ENCODE data around the gene SNX33. TPM values are rescaled to one million over a fixed set of nuclear protein-coding genes. Genes with fewer than 3 reads are reported as not detected.

The SNX33 gene
- total and polyA plus RNA-seq, 2 experiments from 2014 or later, result 13.1 to 22.9 TPM

GRCh38 chr15:75649848-75650247 is 2.1 kb downstream of the SNX33 start:
- no peaks in the 10 kb centered on the region for H3K36me3 ChIP-seq (ENCODE audit: low read depth)
- no peaks in the 10 kb centered on the region for H3K9me2 ChIP-seq (ENCODE audit: insufficient read depth)
- peaks cover 87% of the 10 kb centered on the region for H3K79me2 ChIP-seq (ENCODE audit: insufficient read depth)
- H3F3A ChIP-seq (ENCODE audit: insufficient read depth), result peaks cover 16% of the 10 kb centered on the region; the same call in 1 of the 2 replicates
- in situ Hi-C loops (cut with MboI), result no loop called here
- peak overlapping the region; percentile 89 for H3K4me2 ChIP-seq (ENCODE audit: unreplicated experiment)
- WGBS, 2 experiments (ENCODE audit: low coverage in 1 of 2, low lambda C conversion rate in 2 of 2, missing lambda C conversion rate in 2 of 2), result 63 to 69% methylated on average over 18 of the region's 18 CpGs
- no peak for TF ChIP-seq EZH2phosphoT487 (IDR thresholded peaks at IDR 0.05; ENCODE audit: insufficient read depth, low read depth)
- no peak for TF ChIP-seq EZH2 (IDR thresholded peaks at IDR 0.05; ENCODE audit: insufficient read depth, poor library complexity, severe bottlenecking)
- H3K4me1 ChIP-seq (ENCODE audit: insufficient read depth), result peaks cover 57% of the 10 kb centered on the region
- no peak overlapping the region for H2AFZ ChIP-seq
- H3K9ac ChIP-seq, result peak overlapping the region; percentile 96
- H3K27me3 ChIP-seq (replicated peaks; ENCODE audit: insufficient read depth), result no peaks in the 10 kb centered on the region
- H3K9me3 ChIP-seq (ENCODE audit: low read depth), result no peaks in the 10 kb centered on the region
- H4K20me1 ChIP-seq (ENCODE audit: insufficient read depth), result no peaks in the 10 kb centered on the region; the same call in 1 of the 2 replicates
- DNase-seq, result no peak
- H3K4me3 ChIP-seq, result peak overlapping the region; percentile 85
- 0 out of 2 replicates have a peak overlapping the region, but pooled peaks have one; percentile 32 for H3K27ac ChIP-seq

- Histone ChIP-seq H3K9ac (peak overlapping the region; percentile 96), H3K27me3 (replicated peaks; ENCODE audit: insufficient read depth) (no peaks in the 10 kb centered on the region), H3K36me3 (ENCODE audit: low read depth) (no peaks in the 10 kb centered on the region), H3K27ac (peak overlapping the region; percentile 32), H3F3A (ENCODE audit: insufficient read depth) (peaks cover 13% of the 10 kb centered on the region; the same call in 1 of the 2 replicates), H3K9me3 (ENCODE audit: low read depth) (no peaks in the 10 kb centered on the region), H2AFZ (no peak overlapping the region), H3K4me1 (ENCODE audit: insufficient read depth) (peaks cover 56% of the 10 kb centered on the region), H3K9me2 (ENCODE audit: insufficient read depth) (no peaks in the 10 kb centered on the region), H3K4me2 (ENCODE audit: unreplicated experiment) (peak overlapping the region; percentile 89), H3K4me3 (peak overlapping the region; percentile 85), H3K79me2 (ENCODE audit: insufficient read depth) (peaks cover 89% of the 10 kb centered on the region), H4K20me1 (ENCODE audit: insufficient read depth) (no peaks in the 10 kb centered on the region; the same call in 1 of the 2 replicates)
- TF ChIP-seq EZH2 (IDR thresholded peaks at IDR 0.05; ENCODE audit: insufficient read depth, poor library complexity, severe bottlenecking), result no peak
- no peak for TF ChIP-seq EZH2phosphoT487 (IDR thresholded peaks at IDR 0.05; ENCODE audit: insufficient read depth, low read depth)
- in situ Hi-C loops (cut with MboI), result no loop called here
- peak; percentile 57 for DNase-seq
- 2 to 7% methylated on average over 9 of the region's 9 CpGs for WGBS, 2 experiments (ENCODE audit: low coverage in 1 of 2, low lambda C conversion rate in 2 of 2, missing lambda C conversion rate in 2 of 2)
These were observed 3.4 kb downstream of the SNX33 start for GRCh38 chr15:75650908-75651809.

GRCh38 chr15:75651810-75652543 is 4.3 kb downstream of the SNX33 start:
- H3K9me2 ChIP-seq (ENCODE audit: insufficient read depth), result no peaks in the 10 kb centered on the region
- in situ Hi-C loops (cut with MboI), result no loop called here
- H3F3A ChIP-seq (ENCODE audit: insufficient read depth), result peaks cover 10% of the 10 kb centered on the region; the same call in 1 of the 2 replicates
- H2AFZ ChIP-seq, result no peak overlapping the region
- H3K4me3 ChIP-seq, result peak overlapping the region; percentile 85
- H3K27ac ChIP-seq, result peak overlapping the region; percentile 32
- H3K27me3 ChIP-seq (replicated peaks; ENCODE audit: insufficient read depth), result no peaks in the 10 kb centered on the region
- no peaks in the 10 kb centered on the region for H3K36me3 ChIP-seq (ENCODE audit: low read depth)
- no peak for TF ChIP-seq EZH2 (IDR thresholded peaks at IDR 0.05; ENCODE audit: insufficient read depth, poor library complexity, severe bottlenecking)
- no peak for TF ChIP-seq EZH2phosphoT487 (IDR thresholded peaks at IDR 0.05; ENCODE audit: insufficient read depth, low read depth)
- WGBS, 2 experiments (ENCODE audit: low coverage in 1 of 2, low lambda C conversion rate in 2 of 2, missing lambda C conversion rate in 2 of 2), result 76 to 81% methylated on average over 2 of the region's 2 CpGs
- H3K9me3 ChIP-seq (ENCODE audit: low read depth), result no peaks in the 10 kb centered on the region
- H3K9ac ChIP-seq, result peak overlapping the region; percentile 96
- peaks cover 89% of the 10 kb centered on the region for H3K79me2 ChIP-seq (ENCODE audit: insufficient read depth)
- no peak for DNase-seq
- no peaks in the 10 kb centered on the region; the same call in 1 of the 2 replicates for H4K20me1 ChIP-seq (ENCODE audit: insufficient read depth)
- H3K4me2 ChIP-seq (ENCODE audit: unreplicated experiment), result peak overlapping the region; percentile 89
- peaks cover 50% of the 10 kb centered on the region for H3K4me1 ChIP-seq (ENCODE audit: insufficient read depth)

- H3F3A ChIP-seq (ENCODE audit: insufficient read depth), result peaks cover 11% of the 10 kb centered on the region; the same call in 1 of the 2 replicates
- WGBS, 2 experiments (ENCODE audit: low coverage in 1 of 2, low lambda C conversion rate in 2 of 2, missing lambda C conversion rate in 2 of 2), result 67 to 69% methylated on average over 16 of the region's 16 CpGs
- no peak overlapping the region for H2AFZ ChIP-seq
- H3K4me1 ChIP-seq (ENCODE audit: insufficient read depth), result peaks cover 50% of the 10 kb centered on the region
- H3K9me2 ChIP-seq (ENCODE audit: insufficient read depth), result no peaks in the 10 kb centered on the region
- no peaks in the 10 kb centered on the region for H3K36me3 ChIP-seq (ENCODE audit: low read depth)
- H3K27ac ChIP-seq, result no peak overlapping the region
- in situ Hi-C loops (cut with MboI), result no loop called here
- peak overlapping the region; percentile 85; the same call in 1 of the 2 replicates for H3K4me3 ChIP-seq
- H3K79me2 ChIP-seq (ENCODE audit: insufficient read depth), result peaks cover 99% of the 10 kb centered on the region
- no peaks in the 10 kb centered on the region for H3K9me3 ChIP-seq (ENCODE audit: low read depth)
- no peak for DNase-seq
- peak overlapping the region; percentile 89 for H3K4me2 ChIP-seq (ENCODE audit: unreplicated experiment)
- no peak for TF ChIP-seq EZH2 (IDR thresholded peaks at IDR 0.05; ENCODE audit: insufficient read depth, poor library complexity, severe bottlenecking)
- no peak for TF ChIP-seq EZH2phosphoT487 (IDR thresholded peaks at IDR 0.05; ENCODE audit: insufficient read depth, low read depth)
- no peaks in the 10 kb centered on the region for H3K27me3 ChIP-seq (replicated peaks; ENCODE audit: insufficient read depth)
- no peaks in the 10 kb centered on the region; the same call in 1 of the 2 replicates for H4K20me1 ChIP-seq (ENCODE audit: insufficient read depth)
- H3K9ac ChIP-seq, result peak overlapping the region; percentile 96
These were observed 5.7 kb downstream of the SNX33 start for GRCh38 chr15:75653347-75653913.

Data from GM23248 (cell line).